Measurements from ENCODE around the gene SMIM7.

DNA sequence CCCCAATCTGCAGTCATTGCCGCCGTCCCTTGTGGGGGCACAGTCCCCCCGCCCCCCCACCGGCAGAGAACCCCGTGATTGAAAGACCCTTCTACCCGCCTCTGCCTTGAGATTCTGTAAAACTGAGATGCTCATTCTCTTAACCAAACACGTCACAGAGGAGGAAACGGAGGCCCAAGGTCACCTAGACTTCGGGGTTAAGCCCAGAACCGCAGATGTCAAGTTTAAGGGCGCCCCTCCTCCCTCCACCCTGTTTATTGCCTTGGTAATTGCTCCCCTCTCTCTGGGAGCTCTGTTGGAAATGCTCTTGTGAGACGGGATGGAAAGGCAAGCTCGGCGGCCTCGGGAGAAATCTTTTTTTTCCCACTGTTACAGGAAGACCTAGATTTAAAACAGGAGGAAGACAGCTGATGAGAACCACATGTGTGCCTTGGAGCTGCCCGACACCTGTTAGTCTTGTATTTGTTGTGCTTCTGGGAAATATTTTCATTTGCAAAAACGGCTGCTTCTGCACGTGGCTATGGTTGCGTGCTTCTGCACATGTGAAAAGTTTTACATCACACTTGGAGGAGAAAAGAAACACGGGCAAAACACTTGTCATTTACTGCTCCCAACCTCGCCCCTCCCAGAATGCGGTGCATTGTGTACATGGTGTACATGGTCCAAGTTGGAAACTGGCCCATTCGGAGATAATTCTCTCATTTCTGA is 30.8 kb downstream of the SMIM7 start:
- TF ChIP-seq POLR2A (IDR thresholded peaks at IDR 0.05; ENCODE audit: low read length) (no peak), GATA1 (IDR thresholded peaks at IDR 0.05; ENCODE audit: low read depth, low read length) (no peak)
